ENCODE results near the gene SLC35D2. TPM values are rescaled to one million over a fixed set of nuclear protein-coding genes. Genes with fewer than 3 reads are reported as not detected.

SLC35D2 gene
- total RNA-seq = 11.6 and 15.6 TPM in 2 replicates

DNA sequence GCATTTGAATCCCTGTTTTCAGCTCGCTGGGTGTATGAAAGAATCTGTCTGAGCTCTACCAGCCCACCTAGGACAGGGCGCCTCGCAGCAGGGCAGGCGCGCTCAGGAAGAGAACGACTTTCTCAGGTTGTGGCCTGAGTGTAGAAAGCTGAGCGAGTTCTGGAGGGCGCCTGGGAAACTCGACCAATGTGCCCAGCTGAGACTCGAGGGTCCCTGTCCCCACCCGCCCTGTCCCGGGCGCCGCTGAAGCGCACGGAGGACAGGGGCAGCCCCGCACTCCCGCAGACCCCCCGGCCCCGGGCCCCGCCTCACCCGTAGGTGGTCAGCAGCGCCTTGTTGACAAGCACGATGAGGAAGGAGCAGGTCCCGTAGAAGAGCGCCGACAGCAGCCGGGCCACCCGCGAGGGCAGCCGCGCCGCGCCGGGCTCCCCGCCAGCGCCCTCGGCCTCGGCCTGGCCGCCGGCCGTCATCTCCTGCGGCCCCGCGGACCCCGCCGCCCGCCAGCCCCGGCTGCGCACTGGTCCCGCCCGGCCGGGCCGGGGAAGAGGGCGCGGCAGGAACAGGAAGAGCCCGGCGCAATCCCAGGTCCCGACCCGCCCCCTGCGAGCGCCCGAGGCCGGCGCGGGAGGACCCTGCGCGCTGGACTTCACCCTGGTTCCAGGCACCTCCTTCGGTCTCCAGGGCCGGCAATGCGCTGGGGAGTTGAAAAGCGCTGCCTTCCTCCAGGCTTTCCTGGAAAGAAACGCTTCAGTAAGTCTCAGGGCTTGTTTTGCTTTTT lies at the start of gene SLC35D2:
Gene SLC35D2, minus strand, starts transcription at position 547 of the 778 bp plus-strand sequence. Its CDS starts 77 bp downstream, at position 470.

DNA sequence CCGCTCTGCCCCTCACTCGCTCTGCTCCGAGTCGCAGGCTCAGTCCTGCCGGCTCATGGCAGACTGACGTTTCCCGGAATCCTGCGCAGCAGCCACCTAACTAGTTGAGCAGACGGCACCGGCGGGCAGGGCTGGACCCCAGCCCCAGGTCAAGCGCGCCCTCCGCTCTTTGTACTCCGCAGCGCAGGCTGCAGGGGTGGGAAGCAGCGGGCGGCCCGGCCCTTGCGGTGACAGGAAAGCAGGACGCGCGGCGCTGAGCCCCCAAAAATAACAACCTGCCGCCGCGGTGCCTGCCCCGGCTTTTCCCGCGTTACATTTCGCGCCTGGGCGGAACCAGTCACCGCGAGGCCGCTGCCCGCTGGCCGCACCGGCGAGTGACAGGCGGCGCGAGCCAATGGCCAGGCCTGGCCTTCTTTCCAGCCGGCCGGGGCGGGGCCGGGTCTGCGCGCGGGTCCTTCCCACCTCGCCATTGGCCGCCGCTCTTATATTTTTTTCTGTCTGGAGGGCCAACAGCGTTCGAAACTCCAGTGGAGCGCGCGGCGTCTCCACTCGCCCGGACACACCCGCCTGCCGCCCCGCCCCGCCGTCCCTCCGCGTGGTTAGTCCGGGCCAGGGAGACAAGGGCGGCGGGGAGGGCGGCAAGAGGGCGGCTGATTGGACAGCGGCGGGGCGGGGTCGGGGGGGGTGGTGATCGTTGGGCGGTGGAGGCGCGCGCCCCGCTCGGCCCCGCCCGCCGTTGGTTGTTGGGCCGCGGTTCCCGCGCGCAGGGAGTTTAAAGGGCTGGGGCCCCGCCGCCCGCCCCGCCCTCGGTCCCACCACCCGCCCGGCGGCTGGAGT lies 34.8 kb upstream of the SLC35D2 start, which contains the start of gene ZNF367:
Gene ZNF367, minus strand, starts transcription at position 288 of the 837 bp plus-strand sequence. CDS start 338 bp downstream, outside the sequence.

DNA sequence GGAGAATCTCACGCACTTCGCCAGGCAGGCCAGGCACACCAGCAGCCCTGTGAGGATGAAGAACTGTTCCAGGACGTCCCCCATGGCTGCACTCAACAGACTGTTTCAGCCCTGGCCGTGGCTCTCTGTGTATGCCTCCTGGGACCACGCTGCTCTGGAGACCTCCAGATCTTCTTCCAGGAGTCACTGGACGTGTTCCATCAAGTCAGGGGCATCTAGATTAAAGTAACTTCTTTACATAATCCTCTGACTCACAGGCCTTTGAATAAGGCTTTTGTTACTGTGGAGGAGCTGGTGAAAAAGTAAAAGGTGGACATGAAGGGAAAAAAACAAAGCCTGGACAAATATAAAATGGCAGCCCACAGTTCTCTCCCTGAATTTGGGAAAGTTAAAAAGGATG lies 81.5 kb downstream of the SLC35D2 start, which contains the start of gene HSD17B3:
Gene HSD17B3, minus strand, starts transcription at position 156 of the 400 bp plus-strand sequence. Its CDS starts 72 bp downstream, at position 84.

Other genes with a start within 250 kb of the SLC35D2 start
- gene HSD17B3, start 81.5 kb downstream of the SLC35D2 start, total RNA-seq = not detected in 2 replicates
- gene ZNF367, start 34.7 kb upstream of the SLC35D2 start, total RNA-seq = 1.3 and 1.9 TPM in 2 replicates
- 7.4 and 9.1 TPM in 2 replicates for gene HABP4, start 66.5 kb upstream of the SLC35D2 start, total RNA-seq
- 4.9 and 7.5 TPM in 2 replicates for gene CDC14B, start 236.1 kb upstream of the SLC35D2 start, total RNA-seq